SU-DHL-6 (cell line): Measurements from ENCODE around the gene SZRD1.

ENCODE experiments used
- EZH2phosphoT487 ChIP-seq: fragments of 200-600 bp; sonication (generic), shearing (Covaris generic); conservative IDR thresholded peaks from 2 replicates; pipeline ENCODE4 v1.6.1; 2018; ENCODE audit warnings: mild to moderate bottlenecking, antibody characterized with exemption, low read length, moderate library complexity, mixed read lengths
- TF ChIP-seq, protein P1 (sequence below): fragments of 200-600 bp; sonication (generic); IDR thresholded peaks from one replicate; pipeline ENCODE4 v1.5.1; 2017; ENCODE audit warnings: antibody characterized with exemption, mild to moderate bottlenecking, low read length, moderate library complexity; ENCODE audit not compliant: insufficient read depth, poor library complexity, severe bottlenecking

DNA sequence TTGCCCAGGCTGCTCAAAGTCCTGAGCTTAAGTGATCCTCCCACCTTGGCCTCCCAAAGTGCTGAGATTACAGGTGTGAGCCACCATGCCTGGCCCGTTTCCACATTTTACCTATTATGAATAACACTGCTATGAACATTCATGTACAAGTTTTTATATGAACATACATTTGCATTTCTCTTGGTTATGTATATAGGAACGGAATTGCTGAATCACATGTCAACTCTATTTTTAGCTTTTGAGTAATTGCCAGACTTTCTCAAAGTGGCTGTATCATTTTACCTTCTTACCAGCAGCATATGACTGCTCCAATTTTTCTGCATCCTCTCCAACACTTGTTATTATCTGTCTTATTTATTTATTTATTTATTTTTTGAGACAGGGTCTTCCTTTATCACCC lies 67.5 kb downstream of the SZRD1 start:
- TF ChIP-seq, protein P1, sequence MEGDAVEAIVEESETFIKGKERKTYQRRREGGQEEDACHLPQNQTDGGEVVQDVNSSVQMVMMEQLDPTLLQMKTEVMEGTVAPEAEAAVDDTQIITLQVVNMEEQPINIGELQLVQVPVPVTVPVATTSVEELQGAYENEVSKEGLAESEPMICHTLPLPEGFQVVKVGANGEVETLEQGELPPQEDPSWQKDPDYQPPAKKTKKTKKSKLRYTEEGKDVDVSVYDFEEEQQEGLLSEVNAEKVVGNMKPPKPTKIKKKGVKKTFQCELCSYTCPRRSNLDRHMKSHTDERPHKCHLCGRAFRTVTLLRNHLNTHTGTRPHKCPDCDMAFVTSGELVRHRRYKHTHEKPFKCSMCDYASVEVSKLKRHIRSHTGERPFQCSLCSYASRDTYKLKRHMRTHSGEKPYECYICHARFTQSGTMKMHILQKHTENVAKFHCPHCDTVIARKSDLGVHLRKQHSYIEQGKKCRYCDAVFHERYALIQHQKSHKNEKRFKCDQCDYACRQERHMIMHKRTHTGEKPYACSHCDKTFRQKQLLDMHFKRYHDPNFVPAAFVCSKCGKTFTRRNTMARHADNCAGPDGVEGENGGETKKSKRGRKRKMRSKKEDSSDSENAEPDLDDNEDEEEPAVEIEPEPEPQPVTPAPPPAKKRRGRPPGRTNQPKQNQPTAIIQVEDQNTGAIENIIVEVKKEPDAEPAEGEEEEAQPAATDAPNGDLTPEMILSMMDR: no peak
- TF ChIP-seq EZH2phosphoT487: no peak
